ENCODE results near the gene ST6GALNAC6.

The ST6GALNAC6 gene

GRCh38 chr9:127899128-127899943, at the start of gene ST6GALNAC6:
Gene ST6GALNAC6 (minus strand): TSS chr9:127899603. CDS start chr9:127897981, 1,622 bp downstream.
- DNase-seq, result no peak

DNA sequence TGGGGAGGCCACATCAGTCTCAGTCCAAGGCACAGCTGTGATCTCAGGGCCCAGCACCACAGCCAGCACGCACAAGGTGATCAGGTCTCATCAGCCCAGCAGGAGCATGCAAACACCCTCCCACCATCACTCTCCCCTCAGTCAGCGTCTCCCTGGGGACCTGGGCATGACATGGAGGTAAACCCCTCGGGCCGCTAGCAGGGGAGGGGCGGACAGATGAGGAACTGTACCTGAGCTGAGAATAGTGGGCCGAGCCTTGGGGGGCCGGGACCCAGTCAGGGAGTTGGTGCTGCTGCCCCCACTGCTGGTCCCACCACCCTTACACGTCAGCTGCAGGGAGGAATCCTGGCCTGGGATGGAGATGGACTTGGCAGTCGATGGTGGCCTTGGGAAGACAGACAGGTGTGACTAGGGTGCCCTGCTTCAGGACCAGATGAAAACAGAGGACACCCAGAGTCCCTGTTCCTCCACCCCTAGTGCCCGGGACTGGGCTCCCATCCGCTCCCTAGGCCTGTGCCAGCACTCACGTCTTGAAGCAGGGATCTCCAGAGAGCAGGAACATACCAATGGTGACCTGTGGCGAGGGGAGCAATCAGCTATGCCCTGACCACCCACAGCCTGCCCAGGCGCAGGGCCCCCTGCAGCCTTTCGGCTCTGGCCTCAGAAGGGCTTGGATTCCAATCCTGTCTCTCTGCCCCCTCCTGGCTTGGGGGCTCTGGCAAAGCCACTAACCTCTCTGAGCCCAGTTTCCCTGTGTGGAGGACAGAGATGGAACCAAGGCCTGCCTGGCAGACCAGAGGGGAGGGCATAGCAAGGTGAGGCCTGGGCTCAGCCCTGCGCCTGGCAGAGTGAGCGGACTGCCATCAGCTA, 48.7 kb upstream of the ST6GALNAC6 start:
- DNase-seq, result no peak

DNA sequence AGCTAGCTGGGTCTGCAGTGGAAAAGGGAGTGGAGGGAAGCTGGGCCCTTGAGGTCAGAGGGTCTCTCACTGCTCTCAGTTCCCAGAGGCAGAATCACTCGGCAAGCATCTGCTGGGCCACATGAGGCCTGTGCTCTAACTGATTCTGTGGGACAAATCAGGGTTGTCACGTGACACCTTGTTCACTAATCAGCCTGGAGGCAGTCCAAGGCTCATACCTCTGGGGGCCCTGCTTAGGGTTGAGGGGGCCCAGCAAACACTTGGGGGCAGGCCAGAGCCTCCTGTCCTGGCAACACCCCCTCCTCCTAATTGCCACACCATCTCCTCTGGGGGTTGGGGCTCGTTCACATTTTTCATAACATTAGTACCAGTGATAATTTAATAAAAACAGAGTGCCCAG, 47.3 kb upstream of the ST6GALNAC6 start:
- DNase-seq, result no peak

- DNase-seq, result no peak
Measured at GRCh38 chr9:127945942-127946341, 46.5 kb upstream of the ST6GALNAC6 start.

- DNase-seq, result no peak
Measured at GRCh38 chr9:127945338-127945737, 45.9 kb upstream of the ST6GALNAC6 start.

GRCh38 chr9:127944586-127945218, 45.3 kb upstream of the ST6GALNAC6 start:
- no peak for DNase-seq

- DNase-seq, result no peak
Measured at GRCh38 chr9:127943731-127944144, 44.3 kb upstream of the ST6GALNAC6 start.

GRCh38 chr9:127943011-127943662, 43.7 kb upstream of the ST6GALNAC6 start:
- no peak for DNase-seq

DNA sequence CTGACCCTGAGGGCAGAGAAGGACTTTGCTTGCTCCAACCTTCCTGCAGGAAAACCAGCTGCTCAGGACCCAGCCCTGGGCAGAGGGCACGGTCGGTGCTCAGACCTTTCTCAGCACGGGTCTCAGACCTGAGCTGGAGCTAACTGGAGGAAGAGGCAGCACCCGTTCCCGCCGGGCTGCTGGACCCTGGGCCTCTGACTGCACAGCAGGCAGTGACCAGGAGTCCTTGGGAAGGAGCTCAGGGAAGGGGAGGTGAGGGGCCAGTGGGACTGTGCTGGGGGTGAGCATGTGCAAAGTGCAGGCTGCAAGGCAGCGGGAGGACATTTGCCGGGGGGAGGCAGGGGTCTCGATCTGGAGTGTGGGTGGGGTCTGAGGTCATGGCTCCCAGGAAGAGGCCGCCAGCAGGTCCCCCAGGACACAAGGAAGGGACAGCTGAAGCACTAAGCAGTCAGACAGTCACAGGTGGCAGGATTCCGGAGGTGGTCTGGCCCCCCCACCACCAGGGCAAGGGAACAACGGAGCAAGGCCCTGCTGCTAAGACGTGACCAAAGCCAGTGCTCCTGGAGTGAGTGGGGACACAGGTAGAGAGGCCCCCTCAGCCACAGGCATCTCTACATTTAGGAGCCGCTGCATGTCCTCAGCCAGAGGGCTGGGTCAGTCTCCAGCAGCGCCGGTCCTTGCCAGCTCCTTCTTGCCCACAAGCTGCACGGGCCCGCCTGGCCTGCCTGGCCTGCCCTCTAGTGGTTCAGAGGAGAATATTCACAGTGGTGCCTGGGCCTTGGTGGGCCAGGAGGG, 43.0 kb upstream of the ST6GALNAC6 start:
- no peak for DNase-seq

GRCh38 chr9:127941961-127942215, 42.5 kb upstream of the ST6GALNAC6 start:
- DNase-seq, result no peak

DNA sequence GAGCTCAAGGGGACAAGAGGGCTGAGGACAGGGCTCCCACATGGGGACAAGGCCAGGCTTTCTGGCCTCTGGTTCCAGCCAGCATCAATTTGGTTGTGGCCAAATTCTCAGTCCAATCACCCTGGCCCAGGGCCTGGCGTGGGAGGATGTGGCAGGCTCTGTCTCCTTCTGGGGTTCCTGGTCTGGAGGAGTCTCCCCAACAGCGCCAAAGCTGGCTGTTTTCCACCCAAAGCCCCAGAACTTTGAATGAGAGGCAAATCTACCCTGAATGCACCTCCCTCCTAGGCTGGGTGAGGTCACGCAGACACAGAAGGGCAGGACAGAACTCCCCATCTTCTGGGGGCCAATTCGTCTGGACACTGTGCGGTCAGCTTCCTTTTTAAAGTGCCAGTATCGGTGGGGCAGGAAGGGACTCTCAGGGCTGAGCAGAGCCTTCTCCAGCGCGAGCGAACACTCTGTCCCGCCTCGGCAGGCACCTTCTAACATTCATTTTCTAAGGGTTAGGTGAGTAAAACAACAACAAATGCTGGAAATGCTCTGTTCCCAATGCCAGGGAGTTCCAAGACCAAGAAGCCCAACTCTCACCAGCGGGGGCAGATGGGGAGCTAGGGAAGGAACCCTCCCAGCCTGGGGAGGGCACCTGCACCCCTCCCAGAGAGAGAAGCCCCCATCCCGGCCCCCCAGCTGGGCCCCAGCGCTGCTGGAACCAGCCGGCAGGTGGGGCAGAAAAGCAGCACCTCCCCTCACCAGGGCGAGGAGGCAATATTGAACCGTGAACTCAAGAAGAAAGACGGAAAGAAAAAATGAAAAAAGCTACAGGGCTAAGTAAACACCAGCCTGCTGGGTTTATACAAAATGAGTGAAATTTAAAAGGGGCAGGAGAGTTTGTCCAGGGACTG, 41.9 kb upstream of the ST6GALNAC6 start:
- DNase-seq, result no peak

GRCh38 chr9:127940593-127940992, 41.2 kb upstream of the ST6GALNAC6 start:
- DNase-seq, result no peak

- no peak for DNase-seq
Measured at GRCh38 chr9:127938298-127938690, 38.9 kb upstream of the ST6GALNAC6 start.

DNA sequence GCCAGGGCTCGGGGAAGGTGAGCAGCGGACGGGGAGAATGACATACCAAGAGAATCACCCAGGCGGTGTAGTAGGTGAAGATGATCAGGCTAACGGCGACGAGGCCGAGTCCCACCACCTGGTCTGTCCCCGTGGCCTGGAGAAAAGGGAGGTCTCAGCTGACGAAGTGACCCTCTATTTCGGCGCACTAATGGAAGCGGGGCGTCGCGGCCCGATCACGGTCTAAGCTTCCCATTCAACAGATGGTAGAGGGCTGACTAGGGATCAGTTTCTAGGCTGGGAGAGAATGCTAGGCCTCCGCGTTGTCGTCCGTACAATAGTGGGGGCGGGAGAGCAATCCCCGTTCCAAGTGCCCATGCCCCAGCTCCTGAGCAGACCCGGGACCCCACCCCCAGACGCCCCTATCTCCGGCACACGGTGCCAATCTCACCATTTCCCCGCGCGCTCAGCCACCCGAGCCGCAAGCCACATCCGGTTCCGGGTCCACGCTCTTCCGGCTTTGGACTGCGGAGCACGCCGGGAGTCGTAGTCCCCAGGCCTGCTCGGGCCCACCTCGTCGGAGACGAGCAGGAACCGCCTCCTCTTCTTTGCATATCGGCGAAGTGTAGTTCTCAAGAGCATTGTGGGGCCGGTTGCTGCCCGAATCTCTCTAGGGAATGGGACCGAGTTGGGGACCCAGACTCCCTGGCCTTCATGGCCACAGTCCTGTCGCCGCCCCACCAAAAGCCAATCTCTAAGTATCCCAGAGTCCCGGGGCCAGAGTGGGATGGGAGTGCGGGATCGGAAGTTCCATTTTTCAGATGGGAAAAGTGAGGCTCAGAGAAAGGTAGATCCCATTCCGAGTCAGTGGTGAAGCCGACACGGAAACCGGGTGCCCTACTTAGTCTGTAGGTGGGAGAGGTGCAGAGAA, 38.2 kb upstream of the ST6GALNAC6 start, which contains the start of gene DPM2:
Gene DPM2, minus strand, starts transcription at position 467 of the 910 bp plus-strand sequence. Its CDS starts 34 bp downstream, at position 433.
- no peak for DNase-seq

DNA sequence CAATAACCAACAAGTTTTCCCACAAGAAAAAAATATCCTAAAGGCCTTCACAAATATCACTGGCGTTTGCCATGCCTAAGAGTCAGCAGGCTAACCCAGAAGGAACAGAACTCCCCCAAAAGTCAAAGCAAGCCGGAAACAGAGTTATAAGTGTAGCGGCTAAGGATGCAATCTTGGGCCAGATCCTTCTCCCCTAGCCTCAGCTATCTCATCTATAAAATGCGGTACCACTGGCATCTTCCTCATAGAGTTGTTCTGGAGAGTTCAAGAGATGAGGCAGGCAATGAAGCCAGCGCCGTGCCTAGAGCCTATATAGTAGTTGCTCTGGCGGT, 37.6 kb upstream of the ST6GALNAC6 start:
- no peak for DNase-seq

GRCh38 chr9:127936347-127936852, 37.0 kb upstream of the ST6GALNAC6 start:
- DNase-seq, result no peak

DNA sequence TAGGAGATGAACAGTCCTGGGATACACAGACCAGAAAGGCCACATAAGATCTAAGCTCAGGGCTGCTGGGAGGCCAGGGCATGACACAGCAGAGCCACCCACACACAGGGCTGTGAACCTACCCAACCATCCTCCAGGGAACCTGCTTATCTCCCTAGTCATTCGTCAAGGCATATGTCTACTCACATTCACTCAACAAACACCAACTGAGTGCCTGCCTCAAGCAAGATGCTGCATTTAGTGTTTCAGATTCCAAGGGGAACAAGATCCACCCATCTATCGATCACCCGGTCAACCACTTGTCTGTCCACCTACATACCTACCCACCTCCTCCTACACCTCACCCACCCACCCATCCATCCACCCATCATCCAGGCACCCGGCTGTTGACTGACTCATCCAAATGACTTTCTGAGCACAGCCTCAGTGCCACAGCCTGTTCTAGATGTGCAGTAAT, 36.4 kb upstream of the ST6GALNAC6 start:
- no peak for DNase-seq

GRCh38 chr9:127934986-127935385, 35.6 kb upstream of the ST6GALNAC6 start:
- DNase-seq, result no peak

GRCh38 chr9:127934248-127934647, 34.8 kb upstream of the ST6GALNAC6 start:
- no peak for DNase-seq
